A549 treated with AZD2906 at 1 μM for 4 hours (cell line): Measurements from ENCODE around the gene NCOA6. TPM values are rescaled to one million over a fixed set of nuclear protein-coding genes. Genes with fewer than 3 reads are reported as not detected.

Experiments used
- total RNA-seq: library from RNA; stranded (reverse); fragments of 200-300 nt; extraction: Qiagen RNA extraction; gene quantifications from 5 replicates; pipeline ENCODE4 v1.2.3, GENCODE V29; 2022

The NCOA6 gene
- total RNA-seq: 17.0 to 20.6 TPM (median 19.3 TPM) in 5 replicates

DNA sequence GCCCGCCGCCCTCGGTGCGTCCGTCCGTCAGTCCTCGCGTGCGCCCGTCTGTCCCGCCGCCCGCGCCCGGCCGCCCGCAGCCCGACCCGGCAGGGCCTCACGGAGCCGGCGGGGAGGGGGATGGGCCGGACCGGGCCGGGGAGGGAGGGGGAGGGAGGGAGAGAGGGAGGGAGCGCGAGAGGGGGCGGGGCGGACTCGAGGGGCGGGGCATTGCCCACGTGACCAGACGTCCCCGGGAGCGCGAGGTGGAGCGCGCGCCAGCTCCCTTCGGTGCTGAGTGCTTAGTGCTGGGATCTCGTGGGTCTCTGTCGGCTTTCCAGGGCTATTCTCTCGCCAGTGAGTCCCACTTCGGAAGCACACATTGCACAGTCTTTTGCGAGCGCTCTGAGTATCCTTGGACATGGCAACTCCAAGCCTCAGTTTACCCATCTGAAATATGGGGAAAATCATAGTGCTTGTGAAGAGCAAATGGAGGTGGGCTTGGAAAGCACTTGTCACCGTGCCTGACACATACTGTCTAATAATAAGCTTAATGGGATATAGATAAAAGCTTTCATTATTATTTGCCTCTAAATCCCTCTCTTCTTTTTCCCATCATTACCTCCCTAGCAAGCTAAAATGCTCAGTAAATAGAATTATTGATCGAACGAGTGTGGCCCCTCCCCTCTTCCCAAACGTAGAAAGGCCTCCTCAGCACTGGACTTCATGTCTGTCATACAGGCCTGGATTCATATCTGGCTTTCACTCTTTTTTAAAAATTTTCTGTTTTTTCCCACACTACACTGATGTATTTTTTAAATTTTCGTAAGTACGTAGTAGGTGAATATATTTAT, at the start of gene NCOA6:
Gene NCOA6 (minus strand): TSS at position 122 of the 833 bp plus-strand sequence. CDS start 43,296 bp downstream, outside the sequence.

GRCh38 chr20:34872622-34873224, 47.3 kb upstream of the NCOA6 start, which contains the start of gene GGT7:
GGT7 (minus strand) TSS chr20:34872856; CDS start chr20:34872815, 41 bp downstream.

GRCh38 chr20:34704177-34705007, 121.1 kb downstream of the NCOA6 start, which contains the start of gene TP53INP2:
TP53INP2 (plus strand) TSS chr20:34704344; CDS start chr20:34708740, 4,396 bp downstream.

DNA sequence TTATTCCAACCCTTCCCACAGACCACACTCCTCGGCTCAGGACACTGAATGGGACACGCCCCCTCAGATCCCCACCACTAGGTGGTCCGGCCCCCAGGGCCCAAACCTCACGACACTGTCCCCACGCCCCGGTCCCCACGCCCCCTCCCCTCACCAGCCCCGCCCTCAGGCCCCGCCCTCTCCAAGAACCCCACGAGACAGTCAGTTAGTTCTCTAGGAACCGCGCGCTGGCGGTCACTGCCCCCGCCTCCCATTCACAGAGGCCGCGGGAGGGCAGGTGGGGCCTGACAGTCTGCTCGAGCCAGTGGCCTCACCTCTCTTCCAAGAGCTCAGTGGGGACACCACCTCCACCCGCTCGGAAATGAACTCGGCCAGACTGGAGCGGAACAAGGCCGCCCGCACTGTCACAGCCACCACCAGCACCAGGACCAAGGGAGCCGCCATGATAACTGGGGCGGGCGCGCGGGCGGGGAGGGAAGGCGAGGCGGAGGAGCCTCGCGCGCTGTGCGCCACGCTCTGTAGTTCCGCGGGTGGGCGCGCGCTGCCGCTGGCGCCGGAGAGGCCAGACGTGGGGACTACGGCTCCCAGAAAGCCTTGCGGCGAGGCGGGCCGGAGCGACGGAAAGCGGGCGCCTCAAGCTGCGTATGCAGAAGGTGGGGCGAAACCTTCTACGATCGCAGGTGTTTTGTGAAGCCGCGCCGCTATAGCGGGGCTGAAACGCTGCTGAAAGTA, 148.6 kb downstream of the NCOA6 start, which contains the start of gene PIGU:
Gene PIGU (minus strand): TSS at position 451 of the 732 bp plus-strand sequence. CDS start 7 bp downstream, at position 444.

Other genes with a start within 250 kb of the NCOA6 start
- 24.7 to 28.4 TPM (median 27.8 TPM) in 5 replicates for gene PIGU, start 148.6 kb downstream of the NCOA6 start, total RNA-seq
- 6.3 to 8.2 TPM (median 7.4 TPM) in 5 replicates for gene TP53INP2, start 121.3 kb downstream of the NCOA6 start, total RNA-seq
- gene GGT7, start 47.2 kb upstream of the NCOA6 start, total RNA-seq: 5.7 to 8.2 TPM (median 7.8 TPM) in 5 replicates
- gene ACSS2, start 51.0 kb upstream of the NCOA6 start, total RNA-seq: 9.1 to 9.9 TPM (median 9.7 TPM) in 5 replicates
- 55.0 to 61.7 TPM (median 55.7 TPM) in 5 replicates for gene GSS, start 130.2 kb upstream of the NCOA6 start, total RNA-seq
- gene MYH7B, start 130.2 kb upstream of the NCOA6 start, total RNA-seq: 0.05 to 0.20 TPM (median 0.09 TPM) in 5 replicates